Naive thymus-derived CD4-positive, alpha-beta T cell (primary cell): Measurements from ENCODE around the gene GMDS. TPM values are rescaled to one million over a fixed set of nuclear protein-coding genes. Genes with fewer than 3 reads are reported as not detected.

Experiments
- ATAC-seq: fragments of 150-1000 bp; cut with Tn5 transposase; 2 replicates; pipeline ENCODE4 v1.10.0; 2021; ENCODE audit warnings: mild to moderate bottlenecking, moderate library complexity
- CTCF ChIA-PET: fragments of 350-600 bp; sonication (Branson Sonifier 250); formaldehyde crosslinking; loops from one replicate; lab custom pipeline; 2021; ENCODE audit warnings: antibody characterized with exemption; lab: Charles Lee
- POLR2A ChIA-PET: fragments of 350-600 bp; sonication (Branson Sonifier 250); formaldehyde crosslinking; loops from one replicate; lab custom pipeline; 2021; ENCODE audit warnings: antibody characterized with exemption, inconsistent platforms; lab: Charles Lee
- DNase-seq, 9 donors: peaks; one replicate each; pipeline versions ENCODE4 v3.0.0 to v3.0.0-alpha.2; 2020 to 2022; ENCODE audit warnings: mixed read lengths in 1 of 9
- H3K27ac ChIP-seq: one replicate; pipeline ENCODE4 v1.7.0; 2013; ENCODE audit warnings: mild to moderate bottlenecking, low read depth, low read length, moderate library complexity
- H3K27me3 ChIP-seq, 2 donors: one replicate each; pipeline ENCODE4 v1.7.0; 2013; ENCODE audit warnings: low read length in 2 of 2, mild to moderate bottlenecking in 2 of 2, moderate library complexity in 2 of 2; ENCODE audit not compliant: control insufficient read depth in 2 of 2, insufficient read depth in 2 of 2
- H3K36me3 ChIP-seq, 3 experiments: 1 replicate in 2 of 3; 2 replicates in 1 of 3; pipeline ENCODE4 v1.7.0; 2013; ENCODE audit warnings: low read length in 3 of 3, mild to moderate bottlenecking in 3 of 3, moderate library complexity in 1 of 3; ENCODE audit not compliant: insufficient read depth in 3 of 3, control insufficient read depth in 2 of 3
- H3K4me1 ChIP-seq, 2 donors: one replicate each; pipeline ENCODE4 v1.7.0; 2013; ENCODE audit warnings: low read length in 2 of 2, mild to moderate bottlenecking in 2 of 2, moderate library complexity in 1 of 2; ENCODE audit not compliant: control insufficient read depth in 2 of 2, insufficient read depth in 2 of 2
- H3K4me3 ChIP-seq: 2 replicates; pipeline ENCODE4 v1.7.0; 2013; ENCODE audit warnings: mild to moderate bottlenecking, low read length
- H3K9me3 ChIP-seq, 3 experiments: 1 replicate in 2 of 3; 2 replicates in 1 of 3; pipeline ENCODE4 v1.7.0; 2013; ENCODE audit warnings: low read length in 3 of 3; ENCODE audit not compliant: control insufficient read depth in 2 of 3
- H3K27ac Mint-ChIP-seq, 9 donors: one replicate each; pipeline ENCODE4 v1.8.0; 2020 to 2022; ENCODE audit warnings: mixed read lengths in 9 of 9, mild to moderate bottlenecking in 8 of 9, moderate library complexity in 5 of 9, inconsistent platforms in 2 of 9
- H3K27me3 Mint-ChIP-seq, 5 donors: one replicate each; pipeline ENCODE4 v1.8.0; 2021 to 2022; ENCODE audit warnings: mixed read lengths in 5 of 5, mild to moderate bottlenecking in 1 of 5
- H3K36me3 Mint-ChIP-seq, 5 donors: one replicate each; pipeline ENCODE4 v1.8.0; 2020 to 2022; ENCODE audit warnings: mixed read lengths in 5 of 5, mild to moderate bottlenecking in 3 of 5, inconsistent platforms in 1 of 5
- H3K4me1 Mint-ChIP-seq, 7 donors: one replicate each; pipeline ENCODE4 v1.8.0; 2020 to 2022; ENCODE audit warnings: mixed read lengths in 7 of 7, mild to moderate bottlenecking in 3 of 7, inconsistent platforms in 1 of 7
- H3K4me3 Mint-ChIP-seq, 10 donors: one replicate each; pipeline ENCODE4 v1.8.0; 2020 to 2022; ENCODE audit warnings: mild to moderate bottlenecking in 10 of 10, mixed read lengths in 10 of 10, moderate library complexity in 6 of 10, inconsistent platforms in 2 of 10
- H3K9me3 Mint-ChIP-seq, 11 donors: one replicate each; pipeline ENCODE4 v1.8.0; 2020 to 2022; ENCODE audit warnings: mixed read lengths in 11 of 11, mild to moderate bottlenecking in 4 of 11, inconsistent platforms in 1 of 11, moderate library complexity in 1 of 11
- intact Hi-C, 2 donors: fragments of 100-400 bp; cut with micrococcal nuclease; formaldehyde crosslinking; loops; one replicate each; pipeline ENCODE4 v1.15.1; 2023
- polyA plus RNA-seq, 2 donors: library from polyadenylated mRNA; unstranded; fragments of 300-500 nt; fragmentation: Illumina TruSeq; gene quantifications; one replicate each; pipeline ENCODE4 v1.2.3, GENCODE V29; 2021
- total RNA-seq, 6 experiments: library from RNA in 5 of 6; stranded (reverse) in 5 of 6; gene quantifications; 1 replicate in 5 of 6; 2 replicates in 1 of 6; pipeline ENCODE4 v1.2.3 and lab custom pipeline; 2021 to 2026

GMDS gene
- total and polyA plus RNA-seq, 7 experiments from 2014 or later, result 12.7 to 33.9 (median 18.3) TPM

GRCh38 chr6:1605004-1605892, 640.2 kb downstream of the GMDS start:
- no peaks in the 10 kb centered on the region for H3K36me3 Mint-ChIP-seq
- H3K4me3 ChIP-seq, result no peak overlapping the region
- POLR2A ChIA-PET, result no interaction called here
- DNase-seq (peak in 3 of 9 donors; percentile 15 to 43 (median 24)), ATAC-seq (no peak)
- peaks cover 8 to 26% of the 10 kb centered on the region in 2 donors for H3K27me3 ChIP-seq
- H3K9me3 Mint-ChIP-seq, result peaks cover 0 to 3% (median 0%) of the 10 kb centered on the region in 11 donors
- peaks cover 22 to 41% (median 36%) of the 10 kb centered on the region in 7 donors for H3K4me1 Mint-ChIP-seq
- intact Hi-C loops, result loop anchor here (1.0 to 10.0 kb wide), 4 partner anchors 642 to 1460 kb away; partner anchors contain the start of genes GMDS (in 1 of the 2) and RIPK1 (in 1 of the 2)
- peak overlapping the region; percentile 58 to 79 (median 74) for H3K4me3 Mint-ChIP-seq
- peaks cover 68 to 76% (median 71%) of the 10 kb centered on the region in 5 donors for H3K27me3 Mint-ChIP-seq
- CTCF ChIA-PET, result interaction anchor here (1.2 to 4.1 kb wide), 4 partner anchors 10 to 1029 kb away, joined by 3 to 14 read pairs (median 7); no protein-coding TSS in a partner anchor
- H3K27ac ChIP-seq, result no peak overlapping the region
- peak overlapping the region in 2 of 9 donors; percentile 14 to 73 for H3K27ac Mint-ChIP-seq
- peaks cover 15 to 35% of the 10 kb centered on the region in 2 donors for H3K4me1 ChIP-seq
- H3K9me3 ChIP-seq, result no peaks in the 10 kb centered on the region
- no peaks in the 10 kb centered on the region for H3K36me3 ChIP-seq

- CTCF ChIA-PET, result interaction anchor here (1.2 to 4.1 kb wide), 2 partner anchors 9 to 1030 kb away, joined by 3 to 14 read pairs; no protein-coding TSS in a partner anchor
- H3K4me3 ChIP-seq, result no peak overlapping the region
- no peaks in the 10 kb centered on the region for H3K36me3 ChIP-seq
- no peaks in the 10 kb centered on the region for H3K9me3 ChIP-seq
- H3K27ac ChIP-seq, result no peak overlapping the region
- peaks cover 15 to 35% of the 10 kb centered on the region in 2 donors for H3K4me1 ChIP-seq
- peak in 8 of 9 donors; percentile 40 to 81 (median 71) for DNase-seq
- intact Hi-C loops, result loop anchor here (1.0 to 10.0 kb wide), 8 partner anchors 500 to 1460 kb away; partner anchors contain the start of genes GMDS (in 1 of the 2) and RIPK1 (in 1 of the 2)
- peaks cover 0 to 3% (median 0%) of the 10 kb centered on the region in 11 donors for H3K9me3 Mint-ChIP-seq
- peaks cover 8 to 26% of the 10 kb centered on the region in 2 donors for H3K27me3 ChIP-seq
- POLR2A ChIA-PET, result no interaction called here
- peak overlapping the region in 5 of 10 donors; percentile 25 to 74 (median 50) for H3K4me3 Mint-ChIP-seq
- ATAC-seq, result peak; percentile 86
- no peaks in the 10 kb centered on the region for H3K36me3 Mint-ChIP-seq
- peaks cover 77 to 84% (median 80%) of the 10 kb centered on the region in 5 donors for H3K27me3 Mint-ChIP-seq
- no peak overlapping the region for H3K27ac Mint-ChIP-seq
- peaks cover 22 to 41% (median 36%) of the 10 kb centered on the region in 7 donors for H3K4me1 Mint-ChIP-seq
These were observed 641.0 kb downstream of the GMDS start for GRCh38 chr6:1604158-1605003.

GRCh38 chr6:1603708-1604107, 641.7 kb downstream of the GMDS start:
- H3K9me3 Mint-ChIP-seq, result peaks cover 0 to 3% (median 0%) of the 10 kb centered on the region in 11 donors
- peak overlapping the region in 7 of 10 donors; percentile 27 to 51 (median 39) for H3K4me3 Mint-ChIP-seq
- H3K9me3 ChIP-seq, result no peaks in the 10 kb centered on the region
- no peak overlapping the region for H3K27ac ChIP-seq
- peaks cover 15 to 35% of the 10 kb centered on the region in 2 donors for H3K4me1 ChIP-seq
- H3K27me3 ChIP-seq, result peaks cover 8 to 26% of the 10 kb centered on the region in 2 donors
- peaks cover 77 to 81% (median 79%) of the 10 kb centered on the region in 5 donors for H3K27me3 Mint-ChIP-seq
- no peak overlapping the region for H3K4me3 ChIP-seq
- DNase-seq (no peak), ATAC-seq (no peak)
- ChIA-PET POLR2A (no interaction called here), CTCF (interaction anchor here (1.0 kb wide), 1 partner anchor 596 kb away, joined by 3 read pairs; no protein-coding TSS in a partner anchor)
- peaks cover 18 to 39% (median 33%) of the 10 kb centered on the region in 7 donors for H3K4me1 Mint-ChIP-seq
- intact Hi-C loops, result loop anchor here (1.0 to 10.0 kb wide), 6 partner anchors 501 to 1461 kb away; partner anchors contain the start of gene RIPK1 (in 1 of the 2)
- H3K36me3 Mint-ChIP-seq, result no peaks in the 10 kb centered on the region
- H3K36me3 ChIP-seq, result no peaks in the 10 kb centered on the region
- H3K27ac Mint-ChIP-seq, result peak overlapping the region in 2 of 9 donors; percentile 20 to 30

- Histone ChIP-seq H3K27me3 (peaks cover 8 to 14% of the 10 kb centered on the region in 2 donors), H3K4me1 (peaks cover 8 to 28% of the 10 kb centered on the region in 2 donors), H3K9me3 (no peaks in the 10 kb centered on the region), H3K27ac (no peak overlapping the region), H3K36me3 (no peaks in the 10 kb centered on the region), H3K4me3 (no peak overlapping the region)
- no peak overlapping the region for H3K4me3 Mint-ChIP-seq
- intact Hi-C loops, result loop anchor here in 1 of 2 donors (10.0 kb wide), 1 partner anchor 1463 kb away; the partner anchor contains the start of gene RIPK1
- peaks cover 77 to 81% (median 80%) of the 10 kb centered on the region in 5 donors for H3K27me3 Mint-ChIP-seq
- ChIA-PET CTCF (interaction anchor here (0.7 to 1.1 kb wide), 3 partner anchors 83 to 1032 kb away, joined by 3 to 4 read pairs (median 4); no protein-coding TSS in a partner anchor), POLR2A (no interaction called here)
- peaks cover 6 to 23% (median 18%) of the 10 kb centered on the region in 7 donors for H3K4me1 Mint-ChIP-seq
- H3K9me3 Mint-ChIP-seq, result peaks cover 0 to 2% (median 0%) of the 10 kb centered on the region in 11 donors
- ATAC-seq, result no peak
- DNase-seq, result no peak
- no peaks in the 10 kb centered on the region for H3K36me3 Mint-ChIP-seq
- H3K27ac Mint-ChIP-seq, result no peak overlapping the region
These were observed 643.2 kb downstream of the GMDS start for GRCh38 chr6:1602049-1602713.

- Histone ChIP-seq H3K27me3 (peaks cover under 1 to 14% of the 10 kb centered on the region in 2 donors), H3K27ac (no peak overlapping the region), H3K4me3 (no peak overlapping the region), H3K36me3 (no peaks in the 10 kb centered on the region), H3K9me3 (no peaks in the 10 kb centered on the region), H3K4me1 (peaks cover 3 to 22% of the 10 kb centered on the region in 2 donors)
- ChIA-PET CTCF (interaction anchor here (0.9 to 1.1 kb wide), 2 partner anchors 752 to 1033 kb away, joined by 4 read pairs; no protein-coding TSS in a partner anchor), POLR2A (no interaction called here)
- DNase-seq, result no peak
- no peak for ATAC-seq
- Mint-ChIP-seq H3K36me3 (no peaks in the 10 kb centered on the region), H3K27ac (no peak overlapping the region), H3K9me3 (peaks cover 0 to 2% (median 0%) of the 10 kb centered on the region in 11 donors), H3K27me3 (peaks cover 75 to 81% (median 80%) of the 10 kb centered on the region in 5 donors), H3K4me3 (peak overlapping the region in 2 of 10 donors; percentile 6 to 30), H3K4me1 (peaks cover 5 to 17% (median 11%) of the 10 kb centered on the region in 7 donors)
- intact Hi-C loops, result loop anchor here in 1 of 2 donors (10.0 kb wide), 1 partner anchor 1463 kb away; the partner anchor contains the start of gene RIPK1
These were observed 644.0 kb downstream of the GMDS start for GRCh38 chr6:1601158-1602048.
